GM12878 (cell line): ENCODE results near the gene PDGFD. TPM values are rescaled to one million over a fixed set of nuclear protein-coding genes. Genes with fewer than 3 reads are reported as not detected.

Source experiments
- ATAC-seq: fragments of 200-7000 bp; cut with Tn5 transposase; 3 replicates; pipeline ENCODE4 v1.9.1; 2020; ENCODE audit warnings: mild to moderate bottlenecking, moderate library complexity
- BruUV-seq: library from RNA; stranded (reverse); fragments of 400-500 nt; replicated peaks from 2 replicates; lab custom pipeline; 2021; lab: Mats Ljungman, UMichigan
- CTCF ChIA-PET: fragments of 300-600 bp; sonication (Branson Sonifier 250); formaldehyde crosslinking; extraction: SDS; loops from one replicate; lab custom pipeline; 2021; ENCODE audit warnings: inconsistent platforms; lab: Yijun Ruan, JAX
- POLR2A ChIA-PET: fragments of 350-600 bp; formaldehyde crosslinking; extraction: SDS; loops from one replicate; lab custom pipeline; 2021; ENCODE audit warnings: inconsistent platforms; lab: Charles Lee
- RAD21 ChIA-PET: fragments of 300-600 bp; sonication (Branson Sonifier 250); formaldehyde crosslinking; loops from one replicate; lab custom pipeline; 2023; ENCODE audit warnings: antibody characterized with exemption; ENCODE audit not compliant: unreplicated experiment; lab: Charles Lee
- SMC1A ChIA-PET: fragments of 300-600 bp; sonication (Branson Sonifier 250); formaldehyde crosslinking; loops from one replicate; lab custom pipeline; 2023; ENCODE audit not compliant: unreplicated experiment, uncharacterized antibody; lab: Charles Lee
- DNase-seq: peaks from one replicate; pipeline ENCODE4 v3.0.0-alpha.2; 2011; ENCODE audit warnings: low read depth, low spot score
- FAIRE-seq: peaks from 3 replicates; lab custom pipeline; 2011; peaks lifted over from hg19 to GRCh38; lab: Jason Lieb, UNC
- H2AFZ ChIP-seq: 2 replicates; pipeline ENCODE4 v1.6.0; 2011; ENCODE audit warnings: low read depth, low read length, control low read depth; ENCODE audit not compliant: control insufficient read depth
- H3K27ac ChIP-seq: 2 replicates; pipeline ENCODE4 v1.5.1; 2011; ENCODE audit warnings: control low read depth; ENCODE audit not compliant: control insufficient read depth, insufficient read depth
- H3K27me3 ChIP-seq, 2 experiments: replicated peaks in 1 of 2; 2 replicates each; pipeline versions ENCODE4 v1.6.0 to v1.6.1; 2011; ENCODE audit warnings: low read length in 1 of 2; ENCODE audit not compliant: control insufficient read depth in 2 of 2, insufficient read depth in 2 of 2
- H3K36me3 ChIP-seq, 2 experiments: 2 replicates each; pipeline ENCODE4 v1.5.1; 2011; ENCODE audit warnings: low read length in 1 of 2; ENCODE audit not compliant: control insufficient read depth in 2 of 2, insufficient read depth in 2 of 2
- H3K4me1 ChIP-seq: 2 replicates; pipeline ENCODE4 v1.6.1; 2011; ENCODE audit warnings: mild to moderate bottlenecking, low read length, moderate library complexity, mixed read lengths; ENCODE audit not compliant: control insufficient read depth, insufficient read depth
- H3K4me2 ChIP-seq: 2 replicates; pipeline ENCODE4 v1.6.0; 2011; ENCODE audit warnings: control low read depth; ENCODE audit not compliant: control insufficient read depth, insufficient read depth
- H3K4me3 ChIP-seq: fragments of 200-600 bp; sonication (generic); 2 replicates; pipeline ENCODE4 v1.5.1; 2016
- H3K79me2 ChIP-seq: 2 replicates; pipeline ENCODE4 v1.6.0; 2011; ENCODE audit warnings: low read length; ENCODE audit not compliant: control insufficient read depth, insufficient read depth
- H3K9ac ChIP-seq: 2 replicates; pipeline ENCODE4 v1.8.0; 2011; ENCODE audit warnings: low read length, control low read depth, mixed read lengths; ENCODE audit not compliant: control insufficient read depth, insufficient read depth
- H3K9me3 ChIP-seq: replicated peaks from 3 replicates; pipeline ENCODE4 v1.5.1; 2011; ENCODE audit warnings: mild to moderate bottlenecking, low read length; ENCODE audit not compliant: control insufficient read depth, insufficient read depth
- H4K20me1 ChIP-seq: 2 replicates; pipeline ENCODE4 v1.6.0; 2011; ENCODE audit not compliant: control insufficient read depth, insufficient read depth
- RELA ChIP-seq: fragments of 450-650 bp; IDR thresholded peaks from 2 replicates; pipeline ENCODE4 v1.8.0; 2014; ENCODE audit warnings: borderline replicate concordance; ENCODE audit not compliant: partially characterized antibody
- WGBS: methylation state at CpG from one replicate; pipeline ENCODE4 v1.1.6; 2016; ENCODE audit warnings: low lambda C conversion rate; ENCODE audit not compliant: insufficient replicate concordance, insufficient coverage; ENCODE audit errors: missing lambda C conversion rate; 5-methylcytosine and 5-hydroxymethylcytosine counted together
- in situ Hi-C: fragments of 300-500 bp; cut with MboI; formaldehyde crosslinking; loops from 9 replicates; pipeline ENCODE4 v1.14.3; 2018; ENCODE audit warnings: mixed read lengths
- intact Hi-C: fragments of 100-400 bp; cut with micrococcal nuclease; formaldehyde crosslinking; loops from one replicate; pipeline ENCODE4 v1.14.2; 2022; ENCODE audit not compliant: unreplicated experiment
- polyA plus RNA-seq, 11 experiments: library from polyadenylated mRNA; depleted of rRNA in 4 of 11; unstranded in 6 of 11; stranded (reverse) in 5 of 11; fragments of >200 nt; fragmentation: Nextera tagmentation in 4 of 11; fragmentation: Illumina TruSeq in 1 of 11; extraction: Ambion mirVana in 4 of 11; extraction: Trizol in 1 of 11; gene quantifications; 1 replicate in 1 of 11; 2 replicates in 10 of 11; pipeline versions ENCODE4 v1.2.1 to v1.2.3, GENCODE V29; 2011 to 2016; ENCODE audit warnings: inconsistent platforms in 2 of 11, missing spikeins in 2 of 11, low read depth in 1 of 11
- total RNA-seq, 4 experiments: library from RNA; depleted of rRNA in 3 of 4; stranded (reverse); fragments of >200 nt in 3 of 4; fragmentation: Illumina TruSeq in 1 of 4; extraction: Trizol in 1 of 4; gene quantifications; 2 replicates each; pipeline versions ENCODE4 v1.2.1 to v1.2.3, GENCODE V29; 2013 to 2021
- TF ChIP-seq, protein P1 (sequence below): fragments of 450-650 bp; IDR thresholded peaks from 2 replicates; pipeline ENCODE4 v1.6.1; 2017; ENCODE audit warnings: low read depth, mild to moderate bottlenecking, moderate library complexity

PDGFD gene
- total and polyA plus RNA-seq, 10 of the 15 experiments (the other 5 are each of a cell fraction or from before 2014, with no cell fraction given), result 0.05 to 0.13 TPM; not detected in 8

DNA sequence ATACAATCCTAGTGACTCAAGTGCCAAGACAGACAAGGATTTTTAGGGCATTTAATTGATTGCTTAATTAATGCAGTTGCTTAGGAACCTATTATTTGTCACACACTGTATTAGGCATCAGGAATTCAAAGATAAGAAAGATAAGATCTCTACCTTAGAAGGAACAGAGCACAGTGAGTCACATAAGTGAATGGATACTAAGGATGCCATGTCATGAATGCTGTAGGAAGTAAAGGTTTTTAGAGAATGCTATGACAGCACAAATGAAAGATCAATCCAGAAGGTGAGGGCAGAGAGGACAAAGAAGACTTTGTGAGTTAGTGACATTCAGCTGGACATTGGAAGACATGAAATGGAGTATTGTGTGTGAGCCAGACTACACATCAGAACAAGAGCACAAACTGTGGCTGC is 275.4 kb downstream of the PDGFD start:
- Histone ChIP-seq H3K27me3 (no peaks in the 10 kb centered on the region), H3K4me1 (no peaks in the 10 kb centered on the region), H3K4me3 (no peak overlapping the region), H3K79me2 (no peaks in the 10 kb centered on the region), H4K20me1 (no peaks in the 10 kb centered on the region), H3K4me2 (no peak overlapping the region), H3K9me3 (no peaks in the 10 kb centered on the region), H3K36me3 (no peaks in the 10 kb centered on the region), H3K9ac (no peak overlapping the region)
- ChIA-PET CTCF (no interaction called here), SMC1A (interaction anchor here (1.0 to 1.5 kb wide), 3 partner anchors 7 to 41 kb away, joined by 3 to 5 read pairs (median 5); no protein-coding TSS in a partner anchor), POLR2A (no interaction called here), RAD21 (no interaction called here)
- FAIRE-seq (no peak), DNase-seq (no peak)
- BruUV-seq, result no TSS peak
- in situ Hi-C loops, result no loop called here
- TF ChIP-seq, protein P1, sequence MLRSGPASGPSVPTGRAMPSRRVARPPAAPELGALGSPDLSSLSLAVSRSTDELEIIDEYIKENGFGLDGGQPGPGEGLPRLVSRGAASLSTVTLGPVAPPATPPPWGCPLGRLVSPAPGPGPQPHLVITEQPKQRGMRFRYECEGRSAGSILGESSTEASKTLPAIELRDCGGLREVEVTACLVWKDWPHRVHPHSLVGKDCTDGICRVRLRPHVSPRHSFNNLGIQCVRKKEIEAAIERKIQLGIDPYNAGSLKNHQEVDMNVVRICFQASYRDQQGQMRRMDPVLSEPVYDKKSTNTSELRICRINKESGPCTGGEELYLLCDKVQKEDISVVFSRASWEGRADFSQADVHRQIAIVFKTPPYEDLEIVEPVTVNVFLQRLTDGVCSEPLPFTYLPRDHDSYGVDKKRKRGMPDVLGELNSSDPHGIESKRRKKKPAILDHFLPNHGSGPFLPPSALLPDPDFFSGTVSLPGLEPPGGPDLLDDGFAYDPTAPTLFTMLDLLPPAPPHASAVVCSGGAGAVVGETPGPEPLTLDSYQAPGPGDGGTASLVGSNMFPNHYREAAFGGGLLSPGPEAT, result no peak
- TF ChIP-seq, all 136 proteins: peak for 0
- no peak overlapping the region for H3K27ac ChIP-seq
- intact Hi-C loops, result no loop called here
- ATAC-seq, result no peak
- no peak overlapping the region for H2AFZ ChIP-seq

DNA sequence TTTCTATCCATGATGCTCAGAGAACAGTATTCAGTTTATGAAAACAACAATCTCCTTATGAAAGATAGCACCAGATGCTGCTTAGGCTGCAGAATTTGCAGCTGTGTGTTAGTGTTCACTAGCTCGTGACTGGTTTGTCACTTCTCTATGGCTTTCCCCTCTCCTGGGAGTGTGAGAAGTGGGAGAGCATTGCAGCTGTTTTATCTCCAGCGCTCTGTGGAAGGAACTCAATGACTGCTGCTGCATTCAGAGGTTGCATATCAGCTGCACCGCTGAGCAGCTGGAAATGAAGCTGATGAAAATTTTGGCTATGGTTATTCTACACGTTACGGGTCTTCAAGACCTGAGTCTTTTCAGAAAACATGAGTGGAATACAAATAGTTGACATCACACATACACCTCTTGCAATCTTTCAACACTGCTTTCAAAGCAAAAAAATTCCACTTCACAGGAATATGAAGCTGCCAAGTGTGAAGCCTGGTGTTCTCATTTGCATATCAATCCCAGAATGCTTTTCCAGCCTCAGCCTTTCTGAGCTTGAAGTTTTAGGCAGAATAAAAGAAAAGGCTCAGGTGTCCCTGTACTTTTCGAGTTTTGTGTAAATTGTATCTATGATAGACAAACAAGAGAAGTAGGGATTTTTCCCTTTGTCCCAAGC is 276.8 kb downstream of the PDGFD start:
- Histone ChIP-seq H3K9me3 (no peaks in the 10 kb centered on the region), H3K4me2 (no peak overlapping the region), H3K36me3 (no peaks in the 10 kb centered on the region), H2AFZ (no peak overlapping the region), H3K4me1 (no peaks in the 10 kb centered on the region), H4K20me1 (no peaks in the 10 kb centered on the region), H3K27me3 (no peaks in the 10 kb centered on the region), H3K4me3 (no peak overlapping the region), H3K9ac (no peak overlapping the region), H3K27ac (no peak overlapping the region), H3K79me2 (no peaks in the 10 kb centered on the region)
- RAD21 ChIA-PET, result interaction anchor here (1.4 kb wide), 1 partner anchor 12 kb away, joined by 3 read pairs; no protein-coding TSS in a partner anchor
- FAIRE-seq, result no peak
- intact Hi-C loops (no loop called here), in situ Hi-C loops (no loop called here)
- SMC1A ChIA-PET, result interaction anchor here (1.1 to 2.0 kb wide), 5 partner anchors 9 to 20 kb away, joined by 3 to 6 read pairs (median 5); no protein-coding TSS in a partner anchor
- no peak for ATAC-seq
- WGBS, result 8% methylated on average over 6 of the region's 6 CpGs
- CTCF ChIA-PET, result interaction anchor here (0.8 to 1.4 kb wide), 4 partner anchors 9 to 205 kb away, joined by 3 to 4 read pairs (median 3); no protein-coding TSS in a partner anchor
- TF ChIP-seq RELA, result no peak
- no TSS peak for BruUV-seq
- no peak for DNase-seq
- POLR2A ChIA-PET, result no interaction called here
